Peyer's patch (tissue), 4 donors: Measurements from ENCODE around the gene WFS1.

Experiments
- POLR2A ChIP-seq, 2 donors: fragments of 450-650 bp; IDR thresholded peaks; one replicate each; pipeline ENCODE4 v1.5.1; 2017; ENCODE audit warnings: antibody characterized with exemption in 2 of 2, mild to moderate bottlenecking in 2 of 2, moderate library complexity in 2 of 2
- TF ChIP-seq, protein P1 (sequence below), 6 experiments: fragments of 450-650 bp in 4 of 6; fragments of 200-600 bp in 2 of 6; sonication (generic) in 1 of 6; IDR thresholded peaks; one replicate each; pipeline ENCODE4 v1.5.1; 2017 to 2019; ENCODE audit warnings: antibody characterized with exemption in 6 of 6, mild to moderate bottlenecking in 3 of 6, moderate library complexity in 1 of 6

DNA sequence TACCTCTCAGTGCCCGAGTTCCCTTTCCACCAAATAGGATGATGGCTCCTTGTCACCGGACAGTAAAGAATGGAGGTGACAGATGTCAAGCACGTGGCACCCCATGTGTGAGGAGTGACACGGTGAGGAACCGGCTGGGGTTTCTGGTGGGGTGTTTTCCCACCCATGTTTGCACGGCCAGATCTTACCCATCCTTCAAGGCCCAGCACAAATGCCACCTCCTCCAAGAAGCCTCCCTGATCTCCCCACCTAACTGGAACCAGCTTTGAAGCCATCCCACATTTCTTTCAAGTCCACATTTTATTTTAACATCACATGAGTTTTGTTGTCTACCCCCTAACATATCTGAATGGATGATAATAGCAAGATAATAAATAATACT lies 63.0 kb downstream of the WFS1 start:
- TF ChIP-seq, protein P1, sequence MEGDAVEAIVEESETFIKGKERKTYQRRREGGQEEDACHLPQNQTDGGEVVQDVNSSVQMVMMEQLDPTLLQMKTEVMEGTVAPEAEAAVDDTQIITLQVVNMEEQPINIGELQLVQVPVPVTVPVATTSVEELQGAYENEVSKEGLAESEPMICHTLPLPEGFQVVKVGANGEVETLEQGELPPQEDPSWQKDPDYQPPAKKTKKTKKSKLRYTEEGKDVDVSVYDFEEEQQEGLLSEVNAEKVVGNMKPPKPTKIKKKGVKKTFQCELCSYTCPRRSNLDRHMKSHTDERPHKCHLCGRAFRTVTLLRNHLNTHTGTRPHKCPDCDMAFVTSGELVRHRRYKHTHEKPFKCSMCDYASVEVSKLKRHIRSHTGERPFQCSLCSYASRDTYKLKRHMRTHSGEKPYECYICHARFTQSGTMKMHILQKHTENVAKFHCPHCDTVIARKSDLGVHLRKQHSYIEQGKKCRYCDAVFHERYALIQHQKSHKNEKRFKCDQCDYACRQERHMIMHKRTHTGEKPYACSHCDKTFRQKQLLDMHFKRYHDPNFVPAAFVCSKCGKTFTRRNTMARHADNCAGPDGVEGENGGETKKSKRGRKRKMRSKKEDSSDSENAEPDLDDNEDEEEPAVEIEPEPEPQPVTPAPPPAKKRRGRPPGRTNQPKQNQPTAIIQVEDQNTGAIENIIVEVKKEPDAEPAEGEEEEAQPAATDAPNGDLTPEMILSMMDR (IDR thresholded peaks at IDR 0.05): no peak
- TF ChIP-seq POLR2A (IDR thresholded peaks at IDR 0.05): no peak
